Measurements from ENCODE around the gene AKR1D1. TPM values are rescaled to one million over a fixed set of nuclear protein-coding genes. Genes with fewer than 3 reads are reported as not detected.

AKR1D1 gene
- total and polyA plus RNA-seq, 2 of the 13 experiments (the other 11 are each of a cell fraction or from before 2014, with no cell fraction given) = 6.9 to 37.0 TPM

DNA sequence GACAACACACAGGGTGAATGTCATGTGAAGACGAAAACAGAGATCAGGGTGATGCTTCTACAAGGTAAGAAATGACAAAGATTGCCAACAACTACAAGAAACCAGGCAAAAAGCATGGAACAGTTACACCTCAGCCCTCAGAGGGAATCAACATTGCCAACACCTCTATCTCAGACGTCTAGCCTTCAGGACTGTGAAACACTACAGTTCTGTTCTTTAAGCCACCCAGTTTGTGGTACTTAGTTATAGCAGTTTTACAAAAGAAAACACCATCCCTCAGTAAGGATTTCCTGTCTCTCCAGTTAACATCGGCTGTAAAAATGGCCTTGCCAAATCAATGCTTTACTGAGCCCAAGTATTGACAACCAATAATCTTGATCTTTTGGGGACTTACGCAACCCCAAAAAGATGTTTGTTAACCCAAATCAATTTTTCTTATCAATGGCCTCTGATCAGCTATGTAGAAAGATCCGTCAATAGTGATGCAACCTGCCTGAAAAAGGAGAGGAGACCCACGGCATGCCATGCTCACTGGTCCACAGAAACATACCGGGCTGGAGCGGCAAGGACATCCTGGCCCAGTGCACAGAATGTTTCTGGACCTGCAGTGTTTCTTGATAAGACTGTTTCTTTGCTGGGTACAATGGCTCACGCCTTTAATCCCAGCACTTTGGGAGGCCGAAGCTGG lies 44.0 kb downstream of the AKR1D1 start (continued):
- TF ChIP-seq, protein P1, sequence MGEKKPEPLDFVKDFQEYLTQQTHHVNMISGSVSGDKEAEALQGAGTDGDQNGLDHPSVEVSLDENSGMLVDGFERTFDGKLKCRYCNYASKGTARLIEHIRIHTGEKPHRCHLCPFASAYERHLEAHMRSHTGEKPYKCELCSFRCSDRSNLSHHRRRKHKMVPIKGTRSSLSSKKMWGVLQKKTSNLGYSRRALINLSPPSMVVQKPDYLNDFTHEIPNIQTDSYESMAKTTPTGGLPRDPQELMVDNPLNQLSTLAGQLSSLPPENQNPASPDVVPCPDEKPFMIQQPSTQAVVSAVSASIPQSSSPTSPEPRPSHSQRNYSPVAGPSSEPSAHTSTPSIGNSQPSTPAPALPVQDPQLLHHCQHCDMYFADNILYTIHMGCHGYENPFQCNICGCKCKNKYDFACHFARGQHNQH (CRISPR knock-in tag; IDR thresholded peaks at IDR 0.05) = no peak
- TF ChIP-seq, protein P2, sequence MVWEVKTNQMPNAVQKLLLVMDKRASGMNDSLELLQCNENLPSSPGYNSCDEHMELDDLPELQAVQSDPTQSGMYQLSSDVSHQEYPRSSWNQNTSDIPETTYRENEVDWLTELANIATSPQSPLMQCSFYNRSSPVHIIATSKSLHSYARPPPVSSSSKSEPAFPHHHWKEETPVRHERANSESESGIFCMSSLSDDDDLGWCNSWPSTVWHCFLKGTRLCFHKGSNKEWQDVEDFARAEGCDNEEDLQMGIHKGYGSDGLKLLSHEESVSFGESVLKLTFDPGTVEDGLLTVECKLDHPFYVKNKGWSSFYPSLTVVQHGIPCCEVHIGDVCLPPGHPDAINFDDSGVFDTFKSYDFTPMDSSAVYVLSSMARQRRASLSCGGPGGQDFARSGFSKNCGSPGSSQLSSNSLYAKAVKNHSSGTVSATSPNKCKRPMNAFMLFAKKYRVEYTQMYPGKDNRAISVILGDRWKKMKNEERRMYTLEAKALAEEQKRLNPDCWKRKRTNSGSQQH (CRISPR knock-in tag; IDR thresholded peaks at IDR 0.05; ENCODE audit: low read depth) = no peak
- no peak for TF ChIP-seq ZFP36L1 (CRISPR knock-in tag; IDR thresholded peaks at IDR 0.05)
- TF ChIP-seq HIVEP1 (CRISPR knock-in tag; IDR thresholded peaks at IDR 0.05) = no peak
- TF ChIP-seq RARG (CRISPR knock-in tag; IDR thresholded peaks at IDR 0.05; ENCODE audit: low read depth) = no peak
- no peak for TF ChIP-seq ZFP62 (CRISPR knock-in tag; IDR thresholded peaks at IDR 0.05)
- no peak for TF ChIP-seq ZSCAN22 (CRISPR knock-in tag; IDR thresholded peaks at IDR 0.05)
- TF ChIP-seq SP1 (IDR thresholded peaks at IDR 0.05) = no peak
- no peak for TF ChIP-seq SP1 (CRISPR knock-in tag; IDR thresholded peaks at IDR 0.05)
- no peak for TF ChIP-seq RARA (CRISPR knock-in tag; IDR thresholded peaks at IDR 0.05)
- peak; percentile 39; the same call in 1 of the 2 replicates for TF ChIP-seq KLF6 (CRISPR knock-in tag; IDR thresholded peaks at IDR 0.05)
- TF ChIP-seq MTF2 (CRISPR knock-in tag; IDR thresholded peaks at IDR 0.05; ENCODE audit: borderline replicate concordance) = no peak
- TF ChIP-seq, protein P3, sequence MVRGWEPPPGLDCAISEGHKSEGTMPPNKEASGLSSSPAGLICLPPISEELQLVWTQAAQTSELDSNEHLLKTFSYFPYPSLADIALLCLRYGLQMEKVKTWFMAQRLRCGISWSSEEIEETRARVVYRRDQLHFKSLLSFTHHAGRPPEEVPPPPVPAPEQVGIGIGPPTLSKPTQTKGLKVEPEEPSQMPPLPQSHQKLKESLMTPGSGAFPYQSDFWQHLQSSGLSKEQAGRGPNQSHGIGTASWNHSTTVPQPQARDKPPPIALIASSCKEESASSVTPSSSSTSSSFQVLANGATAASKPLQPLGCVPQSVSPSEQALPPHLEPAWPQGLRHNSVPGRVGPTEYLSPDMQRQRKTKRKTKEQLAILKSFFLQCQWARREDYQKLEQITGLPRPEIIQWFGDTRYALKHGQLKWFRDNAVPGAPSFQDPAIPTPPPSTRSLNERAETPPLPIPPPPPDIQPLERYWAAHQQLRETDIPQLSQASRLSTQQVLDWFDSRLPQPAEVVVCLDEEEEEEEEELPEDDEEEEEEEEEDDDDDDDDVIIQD (CRISPR knock-in tag; IDR thresholded peaks at IDR 0.05; ENCODE audit: low read depth) = 0 out of 2 replicates have a peak, but pooled peaks have one; percentile 22
- no peak for TF ChIP-seq ZNF329 (CRISPR knock-in tag; IDR thresholded peaks at IDR 0.05; ENCODE audit: low read depth)
- TF ChIP-seq ATF1 (CRISPR knock-in tag; IDR thresholded peaks at IDR 0.05) = no peak
- TF ChIP-seq, protein P4, sequence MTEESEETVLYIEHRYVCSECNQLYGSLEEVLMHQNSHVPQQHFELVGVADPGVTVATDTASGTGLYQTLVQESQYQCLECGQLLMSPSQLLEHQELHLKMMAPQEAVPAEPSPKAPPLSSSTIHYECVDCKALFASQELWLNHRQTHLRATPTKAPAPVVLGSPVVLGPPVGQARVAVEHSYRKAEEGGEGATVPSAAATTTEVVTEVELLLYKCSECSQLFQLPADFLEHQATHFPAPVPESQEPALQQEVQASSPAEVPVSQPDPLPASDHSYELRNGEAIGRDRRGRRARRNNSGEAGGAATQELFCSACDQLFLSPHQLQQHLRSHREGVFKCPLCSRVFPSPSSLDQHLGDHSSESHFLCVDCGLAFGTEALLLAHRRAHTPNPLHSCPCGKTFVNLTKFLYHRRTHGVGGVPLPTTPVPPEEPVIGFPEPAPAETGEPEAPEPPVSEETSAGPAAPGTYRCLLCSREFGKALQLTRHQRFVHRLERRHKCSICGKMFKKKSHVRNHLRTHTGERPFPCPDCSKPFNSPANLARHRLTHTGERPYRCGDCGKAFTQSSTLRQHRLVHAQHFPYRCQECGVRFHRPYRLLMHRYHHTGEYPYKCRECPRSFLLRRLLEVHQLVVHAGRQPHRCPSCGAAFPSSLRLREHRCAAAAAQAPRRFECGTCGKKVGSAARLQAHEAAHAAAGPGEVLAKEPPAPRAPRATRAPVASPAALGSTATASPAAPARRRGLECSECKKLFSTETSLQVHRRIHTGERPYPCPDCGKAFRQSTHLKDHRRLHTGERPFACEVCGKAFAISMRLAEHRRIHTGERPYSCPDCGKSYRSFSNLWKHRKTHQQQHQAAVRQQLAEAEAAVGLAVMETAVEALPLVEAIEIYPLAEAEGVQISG (CRISPR knock-in tag; IDR thresholded peaks at IDR 0.05) = peak; percentile 48; the same call in 1 of the 2 replicates
- TF ChIP-seq ERF (CRISPR knock-in tag; IDR thresholded peaks at IDR 0.05) = no peak
- TF ChIP-seq, protein P5, sequence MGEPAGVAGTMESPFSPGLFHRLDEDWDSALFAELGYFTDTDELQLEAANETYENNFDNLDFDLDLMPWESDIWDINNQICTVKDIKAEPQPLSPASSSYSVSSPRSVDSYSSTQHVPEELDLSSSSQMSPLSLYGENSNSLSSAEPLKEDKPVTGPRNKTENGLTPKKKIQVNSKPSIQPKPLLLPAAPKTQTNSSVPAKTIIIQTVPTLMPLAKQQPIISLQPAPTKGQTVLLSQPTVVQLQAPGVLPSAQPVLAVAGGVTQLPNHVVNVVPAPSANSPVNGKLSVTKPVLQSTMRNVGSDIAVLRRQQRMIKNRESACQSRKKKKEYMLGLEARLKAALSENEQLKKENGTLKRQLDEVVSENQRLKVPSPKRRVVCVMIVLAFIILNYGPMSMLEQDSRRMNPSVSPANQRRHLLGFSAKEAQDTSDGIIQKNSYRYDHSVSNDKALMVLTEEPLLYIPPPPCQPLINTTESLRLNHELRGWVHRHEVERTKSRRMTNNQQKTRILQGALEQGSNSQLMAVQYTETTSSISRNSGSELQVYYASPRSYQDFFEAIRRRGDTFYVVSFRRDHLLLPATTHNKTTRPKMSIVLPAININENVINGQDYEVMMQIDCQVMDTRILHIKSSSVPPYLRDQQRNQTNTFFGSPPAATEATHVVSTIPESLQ (CRISPR knock-in tag; conservative IDR thresholded peaks at IDR 0.05) = no peak
- TF ChIP-seq, protein P6, sequence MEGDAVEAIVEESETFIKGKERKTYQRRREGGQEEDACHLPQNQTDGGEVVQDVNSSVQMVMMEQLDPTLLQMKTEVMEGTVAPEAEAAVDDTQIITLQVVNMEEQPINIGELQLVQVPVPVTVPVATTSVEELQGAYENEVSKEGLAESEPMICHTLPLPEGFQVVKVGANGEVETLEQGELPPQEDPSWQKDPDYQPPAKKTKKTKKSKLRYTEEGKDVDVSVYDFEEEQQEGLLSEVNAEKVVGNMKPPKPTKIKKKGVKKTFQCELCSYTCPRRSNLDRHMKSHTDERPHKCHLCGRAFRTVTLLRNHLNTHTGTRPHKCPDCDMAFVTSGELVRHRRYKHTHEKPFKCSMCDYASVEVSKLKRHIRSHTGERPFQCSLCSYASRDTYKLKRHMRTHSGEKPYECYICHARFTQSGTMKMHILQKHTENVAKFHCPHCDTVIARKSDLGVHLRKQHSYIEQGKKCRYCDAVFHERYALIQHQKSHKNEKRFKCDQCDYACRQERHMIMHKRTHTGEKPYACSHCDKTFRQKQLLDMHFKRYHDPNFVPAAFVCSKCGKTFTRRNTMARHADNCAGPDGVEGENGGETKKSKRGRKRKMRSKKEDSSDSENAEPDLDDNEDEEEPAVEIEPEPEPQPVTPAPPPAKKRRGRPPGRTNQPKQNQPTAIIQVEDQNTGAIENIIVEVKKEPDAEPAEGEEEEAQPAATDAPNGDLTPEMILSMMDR (CRISPR knock-in tag; IDR thresholded peaks at IDR 0.05) = no peak

All from HepG2 (cell line).